HEK293 (cell line): Measurements from ENCODE around the gene APOL3.

Experiments
- CTCF ChIA-PET: fragments of 350-600 bp; formaldehyde crosslinking; extraction: SDS; loops from one replicate; lab custom pipeline; 2021; ENCODE audit warnings: antibody characterized with exemption; lab: Yijun Ruan, JAX
- POLR2A ChIA-PET: fragments of 300-600 bp; formaldehyde crosslinking; extraction: SDS; loops from one replicate; lab custom pipeline; 2020; ENCODE audit warnings: antibody characterized with exemption, inconsistent platforms; lab: Yijun Ruan, JAX
- H3K27ac ChIP-seq: fragments of 200-500 bp; sonication (Bioruptor generic); 2 replicates; pipeline ENCODE4 v1.5.1; 2014; ENCODE audit warnings: low read depth, low read length, control low read depth, inconsistent platforms; ENCODE audit errors: extremely low read depth
- H3K36me3 ChIP-seq, 2 experiments: fragments of 200-500 bp in 1 of 2; sonication (Bioruptor generic) in 1 of 2; 1 replicate in 1 of 2; 2 replicates in 1 of 2; pipeline ENCODE4 v1.5.1; 2014 to 2017; ENCODE audit warnings: inconsistent platforms in 2 of 2, low read length in 2 of 2; ENCODE audit not compliant: control insufficient read depth in 2 of 2, insufficient read depth in 1 of 2
- H3K4me1 ChIP-seq: fragments of 200-500 bp; sonication (Bioruptor generic); 2 replicates; pipeline ENCODE4 v1.5.1; 2014; ENCODE audit warnings: mild to moderate bottlenecking, low read length, inconsistent platforms; ENCODE audit not compliant: control insufficient read depth, insufficient read depth
- H3K4me3 ChIP-seq: 2 replicates; pipeline ENCODE4 v1.5.1; 2011; ENCODE audit warnings: low read depth, mild to moderate bottlenecking, control low read depth, low read length, moderate library complexity
- H3K9me3 ChIP-seq: fragments of 200-500 bp; sonication (Bioruptor generic); 2 replicates; pipeline ENCODE4 v1.5.1; 2014; ENCODE audit warnings: low read depth, low read length, inconsistent platforms; ENCODE audit not compliant: control insufficient read depth, insufficient read depth
- GLIS2 ChIP-seq: fragments of 450-650 bp; formaldehyde crosslinking; IDR thresholded peaks from 2 replicates; pipeline ENCODE4 v1.5.1; 2016; ENCODE audit warnings: missing biosample characterization, missing genetic modification characterization
- KLF1 ChIP-seq: fragments of 450-650 bp; formaldehyde crosslinking; IDR thresholded peaks from 2 replicates; pipeline ENCODE4 v1.5.1; 2016; ENCODE audit warnings: missing biosample characterization, missing genetic modification characterization
- KLF16 ChIP-seq: fragments of 450-650 bp; formaldehyde crosslinking; IDR thresholded peaks from 2 replicates; pipeline ENCODE4 v1.5.1; 2017; ENCODE audit warnings: missing biosample characterization, missing genetic modification characterization
- KLF9 ChIP-seq: fragments of 450-650 bp; formaldehyde crosslinking; IDR thresholded peaks from 2 replicates; pipeline ENCODE4 v1.5.1; 2016; ENCODE audit warnings: missing biosample characterization, missing genetic modification characterization, low read depth
- PRDM1 ChIP-seq: fragments of 450-650 bp; formaldehyde crosslinking; IDR thresholded peaks from 2 replicates; pipeline ENCODE4; 2016; ENCODE audit warnings: missing biosample characterization, missing genetic modification characterization
- SETDB1 ChIP-seq: IDR thresholded peaks from one replicate; pipeline ENCODE4 v1.6.1; 2017; ENCODE audit warnings: mild to moderate bottlenecking, low read length, moderate library complexity, mixed read lengths; ENCODE audit not compliant: insufficient read length
- ZBTB21 ChIP-seq: fragments of 450-650 bp; formaldehyde crosslinking; IDR thresholded peaks from 2 replicates; pipeline ENCODE4 v1.5.1; 2017; ENCODE audit warnings: missing biosample characterization, missing genetic modification characterization
- ZNF132 ChIP-seq: fragments of 450-650 bp; formaldehyde crosslinking; IDR thresholded peaks from 2 replicates; pipeline ENCODE4 v1.5.1; 2017; ENCODE audit warnings: missing biosample characterization, missing genetic modification characterization, borderline replicate concordance
- ZNF138 ChIP-seq: fragments of 450-650 bp; formaldehyde crosslinking; IDR thresholded peaks from 2 replicates; pipeline ENCODE4 v1.5.1; 2016; ENCODE audit warnings: missing biosample characterization, missing genetic modification characterization, borderline replicate concordance
- ZNF146 ChIP-seq: fragments of 450-650 bp; formaldehyde crosslinking; IDR thresholded peaks from 2 replicates; pipeline ENCODE4 v1.5.1; 2016; ENCODE audit warnings: missing biosample characterization, missing genetic modification characterization
- ZNF157 ChIP-seq: fragments of 450-650 bp; formaldehyde crosslinking; IDR thresholded peaks from 2 replicates; pipeline ENCODE4 v1.5.1; 2016; ENCODE audit warnings: missing biosample characterization, missing genetic modification characterization
- ZNF174 ChIP-seq: fragments of 450-650 bp; formaldehyde crosslinking; IDR thresholded peaks from 2 replicates; pipeline ENCODE4 v1.5.0; 2017; ENCODE audit warnings: missing biosample characterization, mild to moderate bottlenecking, missing genetic modification characterization
- ZNF175 ChIP-seq: fragments of 450-650 bp; formaldehyde crosslinking; IDR thresholded peaks from 2 replicates; pipeline ENCODE4 v1.5.1; 2016; ENCODE audit warnings: missing biosample characterization, missing genetic modification characterization
- ZNF214 ChIP-seq: fragments of 450-650 bp; formaldehyde crosslinking; IDR thresholded peaks from 2 replicates; pipeline ENCODE4 v1.5.1; 2017; ENCODE audit warnings: missing biosample characterization, mild to moderate bottlenecking, missing genetic modification characterization, borderline replicate concordance
- ZNF266 ChIP-seq: fragments of 450-650 bp; formaldehyde crosslinking; IDR thresholded peaks from 2 replicates; pipeline ENCODE4 v1.5.1; 2016; ENCODE audit warnings: missing biosample characterization, missing genetic modification characterization, low read depth
- ZNF335 ChIP-seq: fragments of 450-650 bp; formaldehyde crosslinking; conservative IDR thresholded peaks from 2 replicates; pipeline ENCODE4 v1.5.1; 2016; ENCODE audit warnings: missing biosample characterization, missing genetic modification characterization
- ZNF391 ChIP-seq: fragments of 450-650 bp; formaldehyde crosslinking; IDR thresholded peaks from 2 replicates; pipeline ENCODE4 v1.5.1; 2016; ENCODE audit warnings: low read depth, missing biosample characterization, missing genetic modification characterization, borderline replicate concordance
- ZNF510 ChIP-seq: fragments of 450-650 bp; formaldehyde crosslinking; IDR thresholded peaks from 2 replicates; pipeline ENCODE4 v1.5.1; 2018; ENCODE audit warnings: mild to moderate bottlenecking, missing genetic modification characterization, missing biosample characterization; ENCODE audit not compliant: insufficient replicate concordance
- ZNF521 ChIP-seq: fragments of 450-650 bp; formaldehyde crosslinking; IDR thresholded peaks from 2 replicates; pipeline ENCODE4 v1.5.1; 2017; ENCODE audit warnings: missing biosample characterization, mild to moderate bottlenecking, missing genetic modification characterization
- ZNF610 ChIP-seq: fragments of 450-650 bp; formaldehyde crosslinking; IDR thresholded peaks from 2 replicates; pipeline ENCODE4 v1.5.1; 2016; ENCODE audit warnings: missing biosample characterization, missing genetic modification characterization, borderline replicate concordance
- ZNF654 ChIP-seq: fragments of 450-650 bp; formaldehyde crosslinking; IDR thresholded peaks from 2 replicates; pipeline ENCODE4 v1.5.1; 2016; ENCODE audit warnings: low read depth, missing biosample characterization, missing genetic modification characterization
- ZNF777 ChIP-seq: fragments of 450-650 bp; formaldehyde crosslinking; IDR thresholded peaks from 2 replicates; pipeline ENCODE4 v1.5.1; 2017; ENCODE audit warnings: missing biosample characterization, missing genetic modification characterization, borderline replicate concordance
- ZNF843 ChIP-seq: fragments of 450-650 bp; formaldehyde crosslinking; IDR thresholded peaks from 2 replicates; pipeline ENCODE4 v1.5.1; 2016; ENCODE audit warnings: missing biosample characterization, missing genetic modification characterization
- ZSCAN30 ChIP-seq: fragments of 450-650 bp; IDR thresholded peaks from 2 replicates; pipeline ENCODE4 v1.5.1; 2018; ENCODE audit warnings: missing biosample characterization, mild to moderate bottlenecking, missing genetic modification characterization, moderate library complexity
- TF ChIP-seq, protein P1 (sequence below): fragments of 450-650 bp; formaldehyde crosslinking; IDR thresholded peaks from 2 replicates; pipeline ENCODE4 v1.5.1; 2017; ENCODE audit warnings: missing biosample characterization, missing genetic modification characterization
- TF ChIP-seq, protein P2 (sequence below): fragments of 450-650 bp; formaldehyde crosslinking; IDR thresholded peaks from 2 replicates; pipeline ENCODE4 v1.5.1; 2016; ENCODE audit warnings: missing biosample characterization, missing genetic modification characterization
- TF ChIP-seq, protein P3 (sequence below): fragments of 450-650 bp; formaldehyde crosslinking; IDR thresholded peaks from 2 replicates; pipeline ENCODE4 v1.5.1; 2017; ENCODE audit warnings: missing biosample characterization, missing genetic modification characterization

The APOL3 gene

DNA sequence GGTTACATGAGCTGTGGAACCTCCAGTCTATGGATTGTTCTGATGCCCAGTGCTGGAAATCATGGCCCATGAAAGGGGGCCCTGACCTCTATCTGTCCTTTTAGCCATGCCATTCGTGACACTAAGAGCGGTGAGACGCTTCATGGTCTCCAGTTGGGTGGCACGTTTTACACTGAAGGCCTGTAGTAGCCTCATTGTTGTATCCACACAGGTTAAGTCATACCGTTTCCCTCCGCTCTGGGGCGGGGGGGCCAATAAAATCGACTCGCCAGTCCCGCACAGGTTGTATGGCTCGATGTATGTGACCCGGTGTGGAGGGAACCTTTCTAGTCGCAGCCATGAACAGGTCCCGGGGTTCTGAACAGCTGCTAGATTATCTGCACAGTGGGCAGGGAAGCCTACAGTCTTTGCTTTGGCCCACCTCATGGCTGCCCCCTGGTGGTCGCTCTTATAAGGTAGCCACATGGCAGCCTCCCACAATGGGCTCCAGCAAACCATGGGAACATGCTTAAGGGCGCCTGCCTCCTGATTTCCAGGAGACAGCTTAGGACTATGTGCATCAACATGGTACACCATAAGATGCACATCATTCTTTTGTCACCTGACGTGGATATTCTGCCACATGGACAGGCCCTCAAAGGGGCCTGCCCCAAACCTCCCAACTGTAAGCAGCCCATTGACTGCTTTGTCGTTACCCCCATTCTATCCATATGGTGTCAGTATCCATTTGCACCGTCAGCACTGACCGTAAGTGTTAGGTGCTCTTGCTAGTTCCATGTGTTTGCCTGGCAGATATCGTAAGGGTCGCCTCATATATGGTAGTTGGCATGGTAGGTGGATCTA lies 19.7 kb upstream of the APOL3 start:
- Histone ChIP-seq H3K4me1 (no peaks in the 10 kb centered on the region), H3K27ac (no peak overlapping the region), H3K36me3 (no peaks in the 10 kb centered on the region), H3K9me3 (no peaks in the 10 kb centered on the region), H3K4me3 (no peak overlapping the region)
- ChIA-PET POLR2A (interaction anchor here (1.0 kb wide), 1 partner anchor 300 kb away, joined by 5 read pairs; no protein-coding TSS in a partner anchor), CTCF (interaction anchor here (0.6 to 8.0 kb wide), 26 partner anchors 8 to 1060 kb away, joined by 3 to 63 read pairs (median 5); partner anchors contain the start of genes APOL2 and APOL3)
- no peak for TF ChIP-seq ZNF777 (tag by site-specific recombination)
- no peak for TF ChIP-seq KLF16 (tag by site-specific recombination)
- TF ChIP-seq ZNF654 (tag by site-specific recombination), result 0 out of 2 replicates have a peak, but pooled peaks have one; percentile 24
- TF ChIP-seq, protein P1, sequence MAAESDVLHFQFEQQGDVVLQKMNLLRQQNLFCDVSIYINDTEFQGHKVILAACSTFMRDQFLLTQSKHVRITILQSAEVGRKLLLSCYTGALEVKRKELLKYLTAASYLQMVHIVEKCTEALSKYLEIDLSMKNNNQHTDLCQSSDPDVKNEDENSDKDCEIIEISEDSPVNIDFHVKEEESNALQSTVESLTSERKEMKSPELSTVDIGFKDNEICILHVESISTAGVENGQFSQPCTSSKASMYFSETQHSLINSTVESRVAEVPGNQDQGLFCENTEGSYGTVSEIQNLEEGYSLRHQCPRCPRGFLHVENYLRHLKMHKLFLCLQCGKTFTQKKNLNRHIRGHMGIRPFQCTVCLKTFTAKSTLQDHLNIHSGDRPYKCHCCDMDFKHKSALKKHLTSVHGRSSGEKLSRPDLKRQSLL (tag by site-specific recombination), result no peak
- TF ChIP-seq KLF9 (tag by site-specific recombination), result no peak
- no peak for TF ChIP-seq ZNF843

DNA sequence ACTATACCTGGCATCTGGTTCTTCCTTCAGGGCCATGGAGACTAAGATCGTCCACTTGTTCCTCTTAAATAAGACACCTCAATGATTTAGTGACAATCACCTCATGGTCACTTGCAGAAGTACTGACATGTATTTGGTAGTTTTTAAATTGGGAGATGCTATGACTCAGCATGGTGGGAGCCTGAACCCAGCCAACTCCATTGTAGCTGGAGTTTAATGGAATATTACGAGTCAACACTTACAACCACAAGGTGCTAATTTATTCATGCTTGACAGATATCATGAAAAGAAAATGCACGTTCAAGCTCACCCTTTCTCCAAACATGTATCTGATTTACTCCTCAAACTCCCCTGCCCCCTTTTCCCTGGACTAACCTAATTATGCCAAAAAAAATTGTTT lies 16.6 kb upstream of the APOL3 start:
- POLR2A ChIA-PET, result interaction anchor here (0.6 kb wide), 1 partner anchor 205 kb away, joined by 3 read pairs; no protein-coding TSS in a partner anchor
- no peaks in the 10 kb centered on the region for H3K36me3 ChIP-seq
- TF ChIP-seq ZNF610 (tag by site-specific recombination) (no peak), SETDB1 (peak; percentile 42), PRDM1 (tag by site-specific recombination) (no peak), ZNF214 (no peak), ZNF132 (tag by site-specific recombination) (no peak)
- CTCF ChIA-PET, result interaction anchor here (0.6 to 8.0 kb wide), 11 partner anchors 8 to 309 kb away, joined by 3 to 63 read pairs (median 4); no protein-coding TSS in a partner anchor
- no peak overlapping the region for H3K4me3 ChIP-seq
- H3K4me1 ChIP-seq, result no peaks in the 10 kb centered on the region
- H3K9me3 ChIP-seq, result no peaks in the 10 kb centered on the region
- H3K27ac ChIP-seq, result no peak overlapping the region

DNA sequence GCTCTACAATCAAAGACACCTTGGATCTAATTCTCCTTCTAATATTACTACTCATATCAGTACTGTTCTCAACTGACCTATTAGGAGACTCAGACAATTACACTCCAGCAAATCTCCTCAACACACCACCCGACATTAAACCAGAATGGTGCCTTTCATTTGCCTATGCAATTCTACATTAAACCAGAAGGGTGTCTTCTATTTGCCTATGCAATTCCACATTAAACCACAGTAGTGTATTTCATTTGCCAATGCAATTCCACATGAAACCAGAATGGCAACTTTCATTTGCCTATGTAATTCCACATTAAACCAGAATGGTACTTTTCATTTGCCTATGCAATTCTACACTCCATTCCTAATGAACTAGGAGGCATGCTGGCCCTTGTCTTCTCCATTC lies 15.3 kb upstream of the APOL3 start:
- H3K4me3 ChIP-seq, result no peak overlapping the region
- no peaks in the 10 kb centered on the region for H3K4me1 ChIP-seq
- CTCF ChIA-PET, result interaction anchor here (0.8 to 2.0 kb wide), 4 partner anchors 13 to 102 kb away, joined by 3 to 5 read pairs (median 4); no protein-coding TSS in a partner anchor
- POLR2A ChIA-PET, result no interaction called here
- H3K9me3 ChIP-seq, result no peaks in the 10 kb centered on the region
- H3K27ac ChIP-seq, result no peak overlapping the region
- no peaks in the 10 kb centered on the region for H3K36me3 ChIP-seq
- TF ChIP-seq ZNF146 (tag by site-specific recombination), result no peak
- TF ChIP-seq ZNF391 (tag by site-specific recombination), result no peak
- TF ChIP-seq ZNF335 (tag by site-specific recombination), result no peak
- no peak for TF ChIP-seq GLIS2 (tag by site-specific recombination)
- no peak for TF ChIP-seq KLF1 (tag by site-specific recombination)
- no peak for TF ChIP-seq ZNF510 (tag by site-specific recombination)
- no peak for TF ChIP-seq ZNF138 (tag by site-specific recombination)
- TF ChIP-seq ZNF157 (tag by site-specific recombination), result no peak
- TF ChIP-seq ZSCAN30 (tag by site-specific recombination), result no peak
- no peak for TF ChIP-seq ZNF174 (tag by site-specific recombination)
- no peak for TF ChIP-seq ZNF654 (tag by site-specific recombination)
- no peak for TF ChIP-seq ZNF266 (tag by site-specific recombination)
- TF ChIP-seq ZNF175 (tag by site-specific recombination), result no peak
- TF ChIP-seq, protein P2, sequence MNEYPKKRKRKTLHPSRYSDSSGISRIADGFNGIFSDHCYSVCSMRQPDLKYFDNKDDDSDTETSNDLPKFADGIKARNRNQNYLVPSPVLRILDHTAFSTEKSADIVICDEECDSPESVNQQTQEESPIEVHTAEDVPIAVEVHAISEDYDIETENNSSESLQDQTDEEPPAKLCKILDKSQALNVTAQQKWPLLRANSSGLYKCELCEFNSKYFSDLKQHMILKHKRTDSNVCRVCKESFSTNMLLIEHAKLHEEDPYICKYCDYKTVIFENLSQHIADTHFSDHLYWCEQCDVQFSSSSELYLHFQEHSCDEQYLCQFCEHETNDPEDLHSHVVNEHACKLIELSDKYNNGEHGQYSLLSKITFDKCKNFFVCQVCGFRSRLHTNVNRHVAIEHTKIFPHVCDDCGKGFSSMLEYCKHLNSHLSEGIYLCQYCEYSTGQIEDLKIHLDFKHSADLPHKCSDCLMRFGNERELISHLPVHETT (tag by site-specific recombination), result no peak
- TF ChIP-seq ZNF521 (tag by site-specific recombination), result no peak
- TF ChIP-seq, protein P3, sequence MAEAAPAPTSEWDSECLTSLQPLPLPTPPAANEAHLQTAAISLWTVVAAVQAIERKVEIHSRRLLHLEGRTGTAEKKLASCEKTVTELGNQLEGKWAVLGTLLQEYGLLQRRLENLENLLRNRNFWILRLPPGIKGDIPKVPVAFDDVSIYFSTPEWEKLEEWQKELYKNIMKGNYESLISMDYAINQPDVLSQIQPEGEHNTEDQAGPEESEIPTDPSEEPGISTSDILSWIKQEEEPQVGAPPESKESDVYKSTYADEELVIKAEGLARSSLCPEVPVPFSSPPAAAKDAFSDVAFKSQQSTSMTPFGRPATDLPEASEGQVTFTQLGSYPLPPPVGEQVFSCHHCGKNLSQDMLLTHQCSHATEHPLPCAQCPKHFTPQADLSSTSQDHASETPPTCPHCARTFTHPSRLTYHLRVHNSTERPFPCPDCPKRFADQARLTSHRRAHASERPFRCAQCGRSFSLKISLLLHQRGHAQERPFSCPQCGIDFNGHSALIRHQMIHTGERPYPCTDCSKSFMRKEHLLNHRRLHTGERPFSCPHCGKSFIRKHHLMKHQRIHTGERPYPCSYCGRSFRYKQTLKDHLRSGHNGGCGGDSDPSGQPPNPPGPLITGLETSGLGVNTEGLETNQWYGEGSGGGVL (tag by site-specific recombination), result no peak
- no peak for TF ChIP-seq ZBTB21 (tag by site-specific recombination)
